ENCODE measurements around the gene UFD1.

Gene UFD1

GRCh38 chr22:19478901-19479354, at the start of gene UFD1:
TSS of gene UFD1 (minus strand) at chr22:19479193. CDS start at chr22:19479085, 108 bp downstream.
- DNase-seq (ENCODE audit: low read depth in 3 of 3), result peak; percentile 63 to 70 (median 64)

- DNase-seq (ENCODE audit: low read depth in 3 of 3), result no peak
These were observed 48.9 kb upstream of the UFD1 start for GRCh38 chr22:19527861-19528417.

GRCh38 chr22:19527321-19527721, 48.3 kb upstream of the UFD1 start:
- DNase-seq (ENCODE audit: low read depth in 3 of 3), result no peak

- DNase-seq (ENCODE audit: low read depth in 3 of 3), result no peak
These were observed 47.7 kb upstream of the UFD1 start for GRCh38 chr22:19526702-19527111.

- no peak for DNase-seq (ENCODE audit: low read depth in 3 of 3)
These were observed 47.2 kb upstream of the UFD1 start for GRCh38 chr22:19526076-19526701.

- no peak for DNase-seq (ENCODE audit: low read depth in 3 of 3)
These were observed 46.7 kb upstream of the UFD1 start for GRCh38 chr22:19525666-19526065.

GRCh38 chr22:19525116-19525660, 46.2 kb upstream of the UFD1 start:
- DNase-seq (ENCODE audit: low read depth in 3 of 3), result no peak

GRCh38 chr22:19524170-19525115, 45.5 kb upstream of the UFD1 start, which contains the start of gene CLDN5:
TSS of gene CLDN5 (minus strand) at chr22:19524410. CDS start at chr22:19524255, 155 bp downstream.
- no peak for DNase-seq (ENCODE audit: low read depth in 3 of 3)

- no peak for DNase-seq (ENCODE audit: low read depth in 3 of 3)
These were observed 44.5 kb upstream of the UFD1 start for GRCh38 chr22:19523240-19524169.

GRCh38 chr22:19522881-19523239, 43.9 kb upstream of the UFD1 start:
- DNase-seq (ENCODE audit: low read depth in 3 of 3), result no peak

- DNase-seq (ENCODE audit: low read depth in 3 of 3), result no peak
These were observed 43.3 kb upstream of the UFD1 start for GRCh38 chr22:19522190-19522880.

GRCh38 chr22:19520566-19521305, 41.7 kb upstream of the UFD1 start:
- no peak for DNase-seq (ENCODE audit: low read depth in 3 of 3)

GRCh38 chr22:19520007-19520406, 41.0 kb upstream of the UFD1 start:
- DNase-seq (ENCODE audit: low read depth in 3 of 3), result no peak

- no peak for DNase-seq (ENCODE audit: low read depth in 3 of 3)
These were observed 40.3 kb upstream of the UFD1 start for GRCh38 chr22:19519041-19519926.

GRCh38 chr22:19518635-19519034, 39.6 kb upstream of the UFD1 start:
- DNase-seq (ENCODE audit: low read depth in 3 of 3), result no peak

GRCh38 chr22:19517919-19518611, 39.1 kb upstream of the UFD1 start:
- no peak for DNase-seq (ENCODE audit: low read depth in 3 of 3)

- no peak for DNase-seq (ENCODE audit: low read depth in 3 of 3)
These were observed 38.1 kb upstream of the UFD1 start for GRCh38 chr22:19517171-19517500.
